CD4-positive, alpha-beta T cell treated with Interleukin-1 beta for 1 hour (primary cell): ENCODE results near the gene PCDHGB7.
"Not testable (repeated sequence)": the region's sequence is repeated elsewhere in the genome, so short reads cannot be mapped to it uniquely, and the experiment has no call there.

Experiments
- DNase-seq, 2 donors: peaks; one replicate each; pipeline ENCODE4 v3.0.0-alpha.2; 2020 to 2022

The PCDHGB7 gene

DNA sequence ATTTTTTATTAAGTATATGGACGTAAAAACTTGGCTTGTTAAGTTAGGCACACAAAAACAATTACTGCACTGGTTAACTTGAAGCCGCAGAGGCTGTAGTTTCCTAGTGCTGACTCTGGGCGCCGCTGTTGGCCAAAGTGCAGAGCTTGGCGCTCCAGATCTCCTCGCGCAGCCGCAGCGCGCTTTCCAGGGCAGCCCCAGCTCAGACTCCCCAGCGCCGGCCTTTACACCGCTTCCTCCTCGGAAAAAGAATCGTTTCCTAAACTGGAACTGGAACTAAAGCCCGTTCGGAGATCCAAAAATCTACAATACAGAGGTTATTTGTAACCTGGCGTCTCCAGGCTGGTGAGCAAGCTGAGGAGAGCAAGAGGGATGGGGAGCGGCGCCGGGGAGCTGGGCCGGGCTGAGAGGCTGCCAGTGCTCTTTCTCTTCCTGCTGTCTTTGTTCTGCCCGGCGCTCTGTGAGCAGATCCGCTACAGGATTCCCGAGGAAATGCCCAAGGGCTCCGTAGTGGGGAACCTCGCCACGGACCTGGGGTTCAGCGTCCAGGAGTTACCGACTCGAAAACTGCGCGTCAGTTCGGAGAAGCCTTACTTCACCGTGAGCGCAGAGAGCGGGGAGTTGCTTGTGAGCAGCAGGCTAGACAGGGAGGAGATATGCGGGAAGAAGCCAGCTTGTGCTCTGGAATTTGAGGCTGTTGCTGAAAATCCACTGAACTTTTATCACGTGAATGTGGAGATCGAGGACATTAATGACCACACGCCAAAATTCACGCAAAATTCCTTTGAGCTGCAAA is 19.5 kb upstream of the PCDHGB7 start, which contains the start of gene PCDHGB5:
Gene PCDHGB5, plus strand, starts transcription at position 192 of the 796 bp plus-strand sequence. Its CDS starts 181 bp downstream, at position 373.
- peak; percentile 31 to 43 for DNase-seq

- DNase-seq, result no peak
Observed at GRCh38 chr5:141398608-141399007, 18.9 kb upstream of the PCDHGB7 start.

DNA sequence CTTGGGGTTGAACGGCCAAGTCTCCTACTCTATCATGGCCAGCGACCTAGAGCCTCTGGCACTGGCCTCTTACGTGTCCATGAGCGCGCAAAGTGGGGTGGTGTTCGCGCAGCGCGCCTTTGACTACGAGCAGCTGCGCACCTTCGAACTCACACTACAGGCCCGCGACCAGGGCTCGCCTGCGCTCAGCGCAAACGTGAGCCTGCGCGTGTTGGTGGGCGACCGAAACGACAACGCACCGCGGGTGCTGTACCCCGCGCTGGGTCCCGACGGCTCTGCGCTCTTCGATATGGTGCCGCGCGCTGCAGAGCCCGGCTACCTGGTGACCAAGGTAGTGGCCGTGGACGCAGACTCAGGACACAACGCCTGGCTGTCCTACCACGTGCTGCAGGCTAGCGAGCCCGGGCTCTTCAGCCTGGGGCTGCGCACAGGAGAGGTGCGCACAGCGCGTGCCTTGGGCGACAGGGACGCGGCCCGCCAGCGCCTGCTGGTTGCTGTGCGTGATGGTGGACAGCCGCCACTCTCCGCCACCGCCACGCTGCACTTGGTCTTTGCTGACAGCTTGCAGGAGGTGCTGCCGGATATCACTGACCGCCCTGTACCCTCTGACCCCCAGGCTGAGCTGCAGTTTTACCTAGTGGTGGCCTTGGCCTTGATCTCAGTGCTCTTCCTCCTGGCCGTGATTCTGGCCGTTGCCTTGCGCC is 17.8 kb upstream of the PCDHGB7 start:
- DNase-seq, result no peak

DNA sequence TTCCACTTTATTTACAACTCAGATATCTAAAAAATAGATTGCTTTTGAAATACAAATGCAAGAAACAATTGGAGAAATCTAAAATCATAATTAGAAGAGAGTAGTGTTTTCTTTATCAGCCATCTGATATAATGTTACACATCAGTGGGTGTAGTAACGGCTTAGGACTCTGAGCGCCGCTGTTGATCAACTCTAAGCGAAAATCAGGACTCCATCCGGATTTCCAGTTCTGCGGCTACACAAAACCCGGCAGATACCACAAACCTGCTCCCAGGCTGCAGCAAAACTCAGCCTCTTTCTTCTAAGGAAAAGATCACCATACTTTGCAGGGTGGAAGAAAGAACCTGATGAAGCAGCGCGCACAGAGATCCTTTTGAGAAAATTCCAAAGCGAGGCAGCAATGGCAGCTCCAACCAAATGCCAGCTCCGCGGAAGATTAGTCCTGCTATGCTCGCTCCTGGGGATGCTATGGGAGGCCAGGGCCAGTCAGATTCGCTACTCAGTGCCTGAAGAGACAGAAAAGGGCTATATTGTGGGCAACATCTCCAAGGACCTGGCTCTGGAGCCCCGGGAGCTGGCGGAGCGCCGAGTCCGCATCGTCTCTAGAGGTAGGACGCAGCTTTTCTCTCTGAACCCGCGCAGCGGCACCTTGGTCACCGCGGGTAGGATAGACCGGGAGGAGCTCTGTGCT is 14.8 kb upstream of the PCDHGB7 start, which contains the start of gene PCDHGA9:
Gene PCDHGA9, plus strand, starts transcription at position 226 of the 691 bp plus-strand sequence. Its CDS starts 175 bp downstream, at position 401.
- DNase-seq, result no peak

- no peak for DNase-seq
Observed at GRCh38 chr5:141403387-141403786, 14.1 kb upstream of the PCDHGB7 start.

DNA sequence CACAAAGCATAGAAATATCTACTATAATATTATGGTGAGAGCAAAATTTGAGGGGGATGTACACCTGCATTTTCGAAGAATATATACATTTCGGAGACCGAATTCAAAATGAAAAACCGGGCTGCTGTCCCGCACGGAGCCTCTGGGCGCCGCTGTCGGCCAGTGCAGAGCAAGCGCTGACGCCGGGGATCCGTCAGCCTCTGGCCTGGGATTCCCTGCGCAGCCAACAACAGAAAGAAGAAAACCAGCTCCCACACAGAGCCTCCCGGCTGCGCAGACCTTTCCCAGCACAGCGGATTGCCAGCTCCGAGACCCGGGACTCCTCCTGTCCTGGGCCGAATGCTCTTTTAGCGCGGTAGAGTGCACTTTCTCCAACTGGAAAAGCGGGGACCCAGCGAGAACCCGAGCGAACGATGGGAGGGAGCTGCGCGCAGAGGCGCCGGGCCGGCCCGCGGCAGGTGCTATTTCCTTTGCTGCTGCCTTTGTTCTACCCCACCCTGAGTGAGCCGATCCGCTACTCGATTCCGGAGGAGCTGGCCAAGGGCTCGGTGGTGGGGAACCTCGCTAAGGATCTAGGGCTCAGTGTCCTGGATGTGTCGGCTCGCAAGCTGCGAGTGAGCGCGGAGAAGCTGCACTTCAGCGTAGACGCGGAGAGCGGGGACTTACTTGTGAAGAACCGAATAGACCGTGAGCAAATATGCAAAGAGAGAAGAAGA is 9.5 kb upstream of the PCDHGB7 start, which contains the start of gene PCDHGB6:
Gene PCDHGB6, plus strand, starts transcription at position 232 of the 716 bp plus-strand sequence. Its CDS starts 182 bp downstream, at position 414.
- peak; percentile 17 to 44 for DNase-seq

DNA sequence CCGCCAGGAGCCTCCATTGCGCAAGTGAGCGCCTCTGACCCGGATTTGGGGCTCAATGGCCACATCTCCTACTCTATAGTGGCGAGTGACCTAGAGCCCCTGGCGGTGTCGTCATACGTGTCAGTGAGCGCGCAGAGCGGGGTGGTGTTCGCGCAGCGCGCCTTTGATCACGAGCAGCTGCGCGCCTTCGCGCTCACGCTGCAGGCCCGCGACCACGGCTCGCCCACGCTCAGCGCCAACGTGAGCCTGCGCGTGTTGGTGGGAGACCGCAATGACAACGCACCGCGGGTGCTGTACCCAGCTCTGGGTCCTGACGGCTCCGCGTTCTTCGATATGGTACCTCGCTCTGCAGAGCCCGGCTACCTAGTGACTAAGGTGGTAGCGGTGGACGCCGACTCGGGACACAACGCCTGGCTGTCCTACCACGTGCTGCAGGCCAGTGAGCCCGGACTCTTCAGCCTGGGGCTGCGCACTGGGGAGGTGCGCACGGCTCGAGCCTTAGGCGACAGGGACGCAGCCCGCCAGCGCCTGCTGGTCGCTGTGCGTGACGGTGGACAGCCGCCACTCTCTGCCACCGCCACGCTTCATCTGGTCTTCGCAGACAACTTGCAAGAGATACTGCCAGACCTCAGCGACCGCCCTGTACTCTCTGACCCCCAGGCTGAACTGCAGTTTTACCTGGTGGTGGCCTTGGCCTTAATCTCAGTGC is 7.7 kb upstream of the PCDHGB7 start:
- no peak for DNase-seq

DNA sequence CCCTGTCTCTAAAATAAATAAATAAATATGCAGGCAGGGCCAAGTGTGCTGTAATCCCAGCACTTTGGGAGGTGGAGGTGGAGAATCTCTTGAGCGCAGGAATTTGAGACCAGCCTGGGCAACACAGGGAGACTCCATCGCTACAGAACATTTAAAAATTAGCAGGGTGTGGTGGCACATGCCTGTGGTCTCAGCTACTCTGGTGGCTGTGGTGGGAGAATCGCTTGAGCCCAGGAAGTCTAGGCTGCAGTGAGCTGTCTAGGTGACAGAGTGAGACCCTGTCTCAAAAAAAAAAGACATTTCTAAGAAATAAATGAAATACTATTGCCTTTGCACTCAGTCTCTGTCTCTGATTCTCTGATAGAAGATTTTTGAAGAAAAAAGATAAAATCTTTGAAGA is 5.9 kb upstream of the PCDHGB7 start:
- no peak for DNase-seq

- peak; percentile 53 to 63 for DNase-seq
Observed at GRCh38 chr5:141412854-141413539, 4.5 kb upstream of the PCDHGB7 start, which contains the start of gene PCDHGA10. Gene PCDHGA10 (plus strand): TSS chr5:141412987. CDS start chr5:141413176, 189 bp downstream.

DNA sequence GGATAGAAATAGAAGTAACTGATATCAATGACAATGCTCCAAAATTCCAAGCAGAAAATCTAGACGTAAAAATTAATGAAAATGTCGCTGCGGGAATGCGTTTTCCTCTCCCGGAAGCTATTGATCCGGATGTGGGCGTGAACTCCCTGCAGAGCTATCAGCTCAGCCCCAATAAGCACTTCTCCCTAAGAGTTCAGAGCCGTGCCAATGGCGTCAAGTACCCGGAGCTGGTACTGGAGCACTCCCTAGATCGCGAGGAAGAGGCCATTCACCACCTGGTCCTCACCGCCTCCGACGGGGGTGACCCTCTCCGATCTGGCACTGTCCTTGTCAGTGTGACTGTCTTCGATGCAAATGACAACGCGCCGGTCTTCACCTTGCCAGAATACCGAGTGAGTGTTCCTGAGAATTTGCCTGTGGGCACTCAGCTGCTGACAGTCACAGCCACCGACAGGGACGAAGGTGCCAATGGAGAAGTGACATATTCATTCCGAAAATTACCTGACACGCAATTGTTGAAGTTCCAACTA is 3.9 kb upstream of the PCDHGB7 start:
- no peak for DNase-seq

DNA sequence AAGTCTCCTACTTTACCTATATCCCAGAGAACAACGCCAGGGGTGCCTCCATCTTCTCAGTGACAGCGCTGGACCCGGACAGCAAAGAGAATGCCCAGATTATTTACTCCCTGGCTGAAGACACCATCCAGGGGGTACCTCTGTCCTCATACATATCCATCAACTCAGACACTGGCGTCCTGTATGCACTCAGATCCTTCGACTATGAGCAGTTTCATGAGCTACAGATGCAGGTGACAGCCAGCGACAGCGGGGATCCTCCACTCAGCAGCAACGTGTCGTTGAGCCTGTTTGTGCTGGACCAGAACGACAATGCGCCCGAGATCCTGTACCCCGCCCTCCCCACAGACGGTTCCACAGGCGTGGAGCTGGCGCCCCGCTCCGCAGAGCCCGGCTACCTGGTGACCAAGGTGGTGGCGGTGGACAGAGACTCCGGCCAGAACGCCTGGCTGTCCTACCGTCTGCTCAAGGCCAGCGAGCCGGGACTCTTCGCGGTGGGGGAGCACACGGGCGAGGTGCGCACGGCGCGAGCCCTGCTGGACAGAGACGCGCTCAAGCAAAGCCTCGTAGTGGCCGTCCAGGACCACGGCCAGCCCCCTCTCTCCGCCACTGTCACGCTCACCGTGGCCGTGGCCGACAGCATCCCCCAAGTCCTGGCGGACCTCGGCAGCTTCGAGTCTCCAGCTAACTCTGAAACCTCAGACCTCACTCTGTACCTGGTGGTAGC is 2.8 kb upstream of the PCDHGB7 start:
- DNase-seq, result not testable (repeated sequence)

GRCh38 chr5:141415275-141415618 is 2.2 kb upstream of the PCDHGB7 start:
- DNase-seq, result not testable (repeated sequence)

- no peak for DNase-seq
Observed at GRCh38 chr5:141419074-141419880, 1.8 kb downstream of the PCDHGB7 start.

DNA sequence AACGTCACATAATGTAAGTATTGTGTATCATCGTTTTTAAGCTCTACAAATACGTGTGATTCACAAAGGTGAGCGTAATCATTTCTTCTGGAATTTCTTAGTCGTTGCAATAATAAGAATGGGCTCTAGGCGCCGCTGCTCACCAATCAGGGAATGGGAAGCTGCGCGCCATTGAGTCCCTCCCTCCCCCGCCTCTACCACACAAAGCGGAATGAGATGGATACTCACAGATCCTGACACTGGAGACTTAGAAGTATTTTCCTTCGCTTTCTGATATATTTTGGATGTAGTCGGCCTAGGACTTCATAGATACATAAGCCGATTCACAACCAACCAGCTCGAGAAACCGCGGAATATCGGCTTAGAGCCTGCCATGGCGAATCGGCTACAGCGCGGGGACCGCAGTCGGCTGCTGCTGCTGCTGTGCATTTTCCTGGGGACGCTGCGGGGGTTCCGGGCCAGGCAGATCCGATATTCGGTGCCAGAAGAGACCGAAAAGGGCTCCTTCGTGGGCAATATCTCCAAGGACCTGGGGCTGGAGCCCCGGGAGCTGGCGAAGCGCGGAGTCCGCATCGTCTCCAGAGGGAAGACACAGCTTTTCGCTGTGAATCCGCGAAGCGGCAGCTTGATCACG is 3.5 kb downstream of the PCDHGB7 start, which contains the start of gene PCDHGA11:
Gene PCDHGA11, plus strand, starts transcription at position 197 of the 634 bp plus-strand sequence. Its CDS starts 177 bp downstream, at position 374.
- peak; percentile 39 to 46 for DNase-seq

- no peak for DNase-seq
Observed at GRCh38 chr5:141421489-141421855, 4.0 kb downstream of the PCDHGB7 start.

DNA sequence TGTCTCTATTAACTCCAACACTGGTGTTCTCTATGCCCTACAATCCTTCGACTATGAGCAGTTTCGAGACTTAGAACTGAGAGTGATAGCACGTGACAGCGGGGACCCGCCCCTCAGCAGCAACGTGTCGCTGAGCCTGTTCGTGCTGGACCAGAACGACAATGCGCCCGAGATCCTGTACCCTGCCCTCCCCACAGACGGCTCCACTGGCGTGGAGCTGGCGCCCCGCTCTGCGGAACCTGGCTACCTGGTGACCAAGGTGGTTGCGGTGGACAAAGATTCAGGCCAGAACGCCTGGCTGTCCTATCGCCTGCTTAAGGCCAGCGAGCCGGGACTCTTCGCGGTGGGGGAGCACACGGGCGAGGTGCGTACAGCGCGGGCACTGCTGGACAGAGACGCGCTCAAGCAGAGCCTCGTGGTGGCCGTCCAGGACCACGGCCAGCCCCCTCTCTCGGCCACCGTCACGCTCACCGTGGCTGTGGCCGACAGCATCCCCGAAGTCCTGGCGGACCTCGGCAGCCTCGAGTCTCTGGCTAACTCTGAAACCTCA is 5.3 kb downstream of the PCDHGB7 start:
- DNase-seq, result no peak

DNA sequence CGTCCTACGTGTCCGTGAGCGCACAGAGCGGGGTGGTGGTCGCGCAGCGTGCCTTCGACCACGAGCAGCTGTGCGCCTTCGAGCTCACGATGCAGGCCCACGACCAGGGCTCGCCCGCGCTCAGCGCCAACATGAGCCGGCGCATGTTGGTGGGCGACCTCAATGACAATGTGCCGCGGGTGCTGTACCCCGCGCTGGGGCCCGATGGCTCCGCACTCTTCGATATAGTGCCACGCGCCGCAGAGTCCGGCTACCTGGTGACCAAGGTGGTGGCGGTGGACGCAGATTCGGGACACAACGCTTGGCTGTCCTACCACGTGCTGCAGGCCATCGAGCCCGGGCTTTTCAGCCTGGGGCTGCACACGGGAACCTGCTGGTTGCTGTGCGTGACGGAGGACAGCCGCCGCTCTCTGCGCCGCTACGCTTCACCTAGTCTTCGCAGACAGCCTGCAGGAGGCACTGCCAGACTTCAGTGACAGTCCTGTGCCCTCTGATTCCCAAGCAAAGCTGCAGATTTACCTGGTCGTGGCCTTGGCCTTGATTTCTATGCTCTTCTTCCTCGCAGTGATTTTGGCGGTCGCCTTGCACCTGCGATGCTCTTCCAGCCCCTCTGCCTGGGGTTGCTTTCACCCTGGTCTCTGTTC is 10.4 kb downstream of the PCDHGB7 start:
- no peak for DNase-seq
